GM12878 (cell line): ENCODE measurements around the gene SPX.

ENCODE experiments used
- CTCF ChIP-seq, 3 experiments: IDR thresholded peaks in 2 of 3; conservative IDR thresholded peaks in 1 of 3; 2 replicates each; pipeline ENCODE4 v1.5.1; 2011; ENCODE audit warnings: low read depth in 3 of 3, low read length in 3 of 3, mild to moderate bottlenecking in 3 of 3, control low read depth in 2 of 3, moderate library complexity in 2 of 3, inconsistent platforms in 1 of 3, mixed read lengths in 1 of 3; ENCODE audit not compliant: control insufficient read depth in 2 of 3, insufficient read depth in 1 of 3; ENCODE audit errors: extremely low read depth in 1 of 3
- PAX8 ChIP-seq: fragments of 450-650 bp; IDR thresholded peaks from 2 replicates; pipeline ENCODE4 v1.6.1; 2017; ENCODE audit warnings: mild to moderate bottlenecking, moderate library complexity
- POLR2A ChIP-seq: IDR thresholded peaks from 2 replicates; pipeline ENCODE4 v1.6.1; 2011; ENCODE audit warnings: low read depth, mild to moderate bottlenecking, low read length
- RAD21 ChIP-seq: IDR thresholded peaks from 2 replicates; pipeline ENCODE4 v1.6.1; 2011; ENCODE audit warnings: mild to moderate bottlenecking, low read depth, low read length, moderate library complexity; ENCODE audit not compliant: insufficient read depth
- SMC3 ChIP-seq: IDR thresholded peaks from 2 replicates; pipeline ENCODE4 v1.6.1; 2011; ENCODE audit warnings: low read length, improper control_type of control experiment, borderline replicate concordance
- ZNF274 ChIP-seq: IDR thresholded peaks from one replicate; pipeline ENCODE4 v1.8.0; 2011; ENCODE audit not compliant: insufficient read length, insufficient read depth

GRCh38 chr12:21543151-21543550 lies 17.1 kb downstream of the SPX start:
- no peak for TF ChIP-seq POLR2A
- no peak for TF ChIP-seq SMC3
- TF ChIP-seq CTCF (IDR thresholded peaks at IDR 0.05 in 2 of 3, conservative IDR thresholded peaks at IDR 0.05 in 1 of 3; ENCODE audit: control insufficient read depth in 2 of 3, extremely low read depth in 1 of 3, insufficient read depth in 1 of 3, low read depth in 3 of 3, low read length in 3 of 3) = no peak
- no peak for TF ChIP-seq RAD21
- TF ChIP-seq PAX8 = no peak
- no peak for TF ChIP-seq ZNF274
